K562 (cell line): ENCODE results near the gene OXNAD1. TPM values are rescaled to one million over a fixed set of nuclear protein-coding genes. Genes with fewer than 3 reads are reported as not detected.

Source experiments
- ARID1B ChIP-seq: fragments of 450-650 bp; IDR thresholded peaks from 2 replicates; pipeline ENCODE4 v1.6.1; 2016; ENCODE audit warnings: antibody characterized with exemption, mild to moderate bottlenecking, inconsistent platforms
- ARNT ChIP-seq, 2 experiments: fragments of 450-650 bp; IDR thresholded peaks; 2 replicates each; pipeline ENCODE4 v1.6.1; 2016; ENCODE audit warnings: mild to moderate bottlenecking in 1 of 2
- BCOR ChIP-seq: fragments of 450-650 bp; IDR thresholded peaks from 2 replicates; pipeline ENCODE4 v1.6.1; 2016
- CEBPZ ChIP-seq: fragments of 150-350 bp; IDR thresholded peaks from 2 replicates; pipeline ENCODE4 v1.6.1; 2014; ENCODE audit warnings: low read depth, mild to moderate bottlenecking, low read length, borderline replicate concordance
- CGGBP1 ChIP-seq: fragments of 250-450 bp; sonication (Bioruptor Pico); IDR thresholded peaks from 2 replicates; pipeline ENCODE4 v1.9.0; 2021; ENCODE audit warnings: mild to moderate bottlenecking
- FOS ChIP-seq: IDR thresholded peaks from 3 replicates; pipeline ENCODE4 v1.6.1; 2011; ENCODE audit not compliant: insufficient read length; ENCODE audit errors: extremely low read depth
- FOXK2 ChIP-seq, 2 experiments: fragments of 450-650 bp; IDR thresholded peaks in 1 of 2; conservative IDR thresholded peaks in 1 of 2; 2 replicates each; pipeline ENCODE4 v1.6.1; 2016; ENCODE audit warnings: low read depth in 2 of 2, mild to moderate bottlenecking in 1 of 2
- MTA1 ChIP-seq: fragments of 450-650 bp; IDR thresholded peaks from 2 replicates; pipeline ENCODE4 v1.6.1; 2017; ENCODE audit warnings: borderline replicate concordance
- NFIC ChIP-seq: fragments of 450-650 bp; IDR thresholded peaks from 2 replicates; pipeline ENCODE4 v1.6.1; 2017; ENCODE audit warnings: mild to moderate bottlenecking, inconsistent platforms
- POLR2G ChIP-seq: fragments of 200-400 bp; formaldehyde crosslinking; IDR thresholded peaks from 2 replicates; pipeline ENCODE4 v1.6.1; 2017; ENCODE audit warnings: low read depth, mild to moderate bottlenecking, antibody characterized with exemption, low read length, moderate library complexity
- POU5F1 ChIP-seq: fragments of 150-350 bp; IDR thresholded peaks from 2 replicates; pipeline ENCODE4 v1.6.1; 2014; ENCODE audit warnings: borderline replicate concordance, low read length, low read depth, mild to moderate bottlenecking; ENCODE audit not compliant: partially characterized antibody
- RB1 ChIP-seq: fragments of 450-650 bp; IDR thresholded peaks from 2 replicates; pipeline ENCODE4 v1.6.1; 2017; ENCODE audit warnings: low read depth, mild to moderate bottlenecking
- SIRT6 ChIP-seq: IDR thresholded peaks from one replicate; pipeline ENCODE4 v1.6.1; 2012; ENCODE audit warnings: low read depth, mild to moderate bottlenecking, control low read depth, inconsistent platforms, low read length, moderate library complexity
- TBL1XR1 ChIP-seq, 2 experiments: IDR thresholded peaks; 2 replicates each; pipeline ENCODE4 v1.6.1; 2012; ENCODE audit warnings: improper control_type of control experiment in 2 of 2, low read length in 2 of 2, mild to moderate bottlenecking in 1 of 2
- THRAP3 ChIP-seq: fragments of 450-650 bp; IDR thresholded peaks from 2 replicates; pipeline ENCODE4 v1.6.1; 2016; ENCODE audit warnings: mild to moderate bottlenecking, inconsistent platforms, borderline replicate concordance
- U2AF1 ChIP-seq: fragments of 200-400 bp; formaldehyde crosslinking; optimal IDR thresholded peaks from 2 replicates; pipeline ENCODE3; 2017; ENCODE audit warnings: mild to moderate bottlenecking, low read depth, low read length, moderate library complexity
- XRCC4 ChIP-seq: IDR thresholded peaks from one replicate; pipeline ENCODE4 v1.6.1; 2011; ENCODE audit not compliant: insufficient read depth, insufficient read length; ENCODE audit errors: extremely low read depth
- ZNF174 ChIP-seq: fragments of 250-450 bp; sonication (Bioruptor Pico); IDR thresholded peaks from 2 replicates; pipeline ENCODE4 v1.4.0; 2020; ENCODE audit warnings: mild to moderate bottlenecking
- ZNF263 ChIP-seq: sonication (generic); formaldehyde crosslinking; IDR thresholded peaks from 2 replicates; pipeline ENCODE4 v1.8.0; 2022; ENCODE audit warnings: mild to moderate bottlenecking, missing genetic modification reagents, borderline replicate concordance
- ZNF316 ChIP-seq: fragments of 450-650 bp; IDR thresholded peaks from 2 replicates; pipeline ENCODE4 v1.6.1; 2016
- polyA plus RNA-seq, 8 experiments: library from polyadenylated mRNA; depleted of rRNA in 4 of 8; stranded (reverse) in 5 of 8; unstranded in 3 of 8; fragments of >200 nt; fragmentation: Nextera tagmentation in 2 of 8; fragmentation: Illumina TruSeq in 1 of 8; extraction: Ambion mirVana in 2 of 8; extraction: Trizol in 1 of 8; gene quantifications; 2 replicates each; pipeline versions ENCODE4 v1.2.1 to v1.2.3, GENCODE V29; 2011 to 2014; ENCODE audit warnings: inconsistent platforms in 1 of 8, missing spikeins in 1 of 8
- total RNA-seq, 7 experiments: library from RNA; depleted of rRNA in 6 of 7; stranded (reverse); fragments of >200 nt in 6 of 7; fragmentation: Illumina TruSeq in 2 of 7; extraction: Trizol in 2 of 7; gene quantifications; 2 replicates each; pipeline versions ENCODE4 v1.2.1 to v1.2.3, GENCODE V29; 2011 to 2021; ENCODE audit warnings: low replicate concordance in 1 of 7
- TF ChIP-seq, protein P1 (sequence below), 2 experiments: IDR thresholded peaks; 2 replicates each; pipeline ENCODE4 v1.6.1; 2011; ENCODE audit warnings: borderline replicate concordance in 1 of 2, control low read depth in 1 of 2, low read depth in 1 of 2, low read length in 1 of 2, mild to moderate bottlenecking in 1 of 2, mixed read lengths in 1 of 2, moderate library complexity in 1 of 2; ENCODE audit not compliant: insufficient read depth in 1 of 2, insufficient read length in 1 of 2, poor library complexity in 1 of 2, severe bottlenecking in 1 of 2; ENCODE audit errors: extremely low read depth in 1 of 2
- TF ChIP-seq, protein P2 (sequence below): sonication (generic); formaldehyde crosslinking; IDR thresholded peaks from 2 replicates; pipeline ENCODE4 v1.8.0; 2022; ENCODE audit warnings: missing genetic modification reagents, mild to moderate bottlenecking, moderate library complexity, borderline replicate concordance

The OXNAD1 gene
- total and polyA plus RNA-seq, 9 of the 15 experiments (the other 6 are each of a cell fraction or from before 2014, with no cell fraction given), result 12.8 to 44.4 (median 41.1) TPM

GRCh38 chr3:16264708-16265454, at the start of gene OXNAD1, which contains the start of gene DPH3 (continued):
- TF ChIP-seq ZNF263 (no peak), MTA1 (peak; percentile 100), FOS (peak; percentile 73), SIRT6 (no peak), CEBPZ (no peak), ZNF174 (CRISPR knock-in tag) (0 out of 2 replicates have a peak, but pooled peaks have one; percentile 35), CGGBP1 (CRISPR knock-in tag) (0 out of 2 replicates have a peak, but pooled peaks have one; percentile 35), RB1 (peak; percentile 86), POLR2G (peak; percentile 96), FOXK2 (conservative IDR thresholded peaks at IDR 0.05 in 1 of 2, IDR thresholded peaks at IDR 0.05 in 1 of 2; ENCODE audit: low read depth in 2 of 2) (peak in 1 of 2 experiments; percentile 91), XRCC4 (no peak), ZNF316 (no peak), BCOR (no peak), U2AF1 (no peak), NFIC (0 out of 2 replicates have a peak, but pooled peaks have one; percentile 4), ARID1B (no peak), THRAP3 (no peak), ARNT (IDR thresholded peaks at IDR 0.05) (0 out of 4 replicates have a peak, but pooled peaks of 1 of the 2 experiments have one; percentile 50), TBL1XR1 (IDR thresholded peaks at IDR 0.05; ENCODE audit: low read length in 2 of 2) (peak in 1 of 2 experiments; percentile 98; a peak in 2 of 4 replicates), POU5F1 (peak; percentile 65)
- TF ChIP-seq, protein P1, sequence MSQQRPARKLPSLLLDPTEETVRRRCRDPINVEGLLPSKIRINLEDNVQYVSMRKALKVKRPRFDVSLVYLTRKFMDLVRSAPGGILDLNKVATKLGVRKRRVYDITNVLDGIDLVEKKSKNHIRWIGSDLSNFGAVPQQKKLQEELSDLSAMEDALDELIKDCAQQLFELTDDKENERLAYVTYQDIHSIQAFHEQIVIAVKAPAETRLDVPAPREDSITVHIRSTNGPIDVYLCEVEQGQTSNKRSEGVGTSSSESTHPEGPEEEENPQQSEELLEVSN (IDR thresholded peaks at IDR 0.05; ENCODE audit: borderline replicate concordance in 1 of 2, extremely low read depth in 1 of 2, insufficient read depth in 1 of 2, insufficient read length in 1 of 2, low read depth in 1 of 2, low read length in 1 of 2, poor library complexity in 1 of 2, severe bottlenecking in 1 of 2), result peak in 1 of 2 experiments; percentile 63
- TF ChIP-seq, protein P2, sequence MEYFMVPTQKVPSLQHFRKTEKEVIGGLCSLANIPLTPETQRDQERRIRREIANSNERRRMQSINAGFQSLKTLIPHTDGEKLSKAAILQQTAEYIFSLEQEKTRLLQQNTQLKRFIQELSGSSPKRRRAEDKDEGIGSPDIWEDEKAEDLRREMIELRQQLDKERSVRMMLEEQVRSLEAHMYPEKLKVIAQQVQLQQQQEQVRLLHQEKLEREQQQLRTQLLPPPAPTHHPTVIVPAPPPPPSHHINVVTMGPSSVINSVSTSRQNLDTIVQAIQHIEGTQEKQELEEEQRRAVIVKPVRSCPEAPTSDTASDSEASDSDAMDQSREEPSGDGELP (CRISPR knock-in tag), result peak; percentile 96
